Fibroblast of mammary gland (primary cell): ENCODE data around the gene STH.
"Not testable (repeated sequence)": the region's sequence is repeated elsewhere in the genome, so short reads cannot be mapped to it uniquely, and the experiment has no call there.

Source experiments
- DNase-seq: peaks from one replicate; pipeline ENCODE4 v3.0.0-alpha.2; 2010; ENCODE audit warnings: low read depth
- H3K4me3 ChIP-seq: 2 replicates; pipeline ENCODE4 v1.5.1; 2011; ENCODE audit warnings: low read depth, mild to moderate bottlenecking, low read length, moderate library complexity; ENCODE audit not compliant: control insufficient read depth
- TF ChIP-seq, protein P1 (sequence below): conservative IDR thresholded peaks from 2 replicates; pipeline ENCODE4 v1.5.1; 2011; ENCODE audit warnings: low read depth, low read length, inconsistent platforms; ENCODE audit not compliant: control insufficient read depth, insufficient read depth

STH gene

GRCh38 chr17:46000757-46001156 lies 1.7 kb downstream of the STH start:
- DNase-seq: no peak
- H3K4me3 ChIP-seq: no peak overlapping the region
- TF ChIP-seq, protein P1, sequence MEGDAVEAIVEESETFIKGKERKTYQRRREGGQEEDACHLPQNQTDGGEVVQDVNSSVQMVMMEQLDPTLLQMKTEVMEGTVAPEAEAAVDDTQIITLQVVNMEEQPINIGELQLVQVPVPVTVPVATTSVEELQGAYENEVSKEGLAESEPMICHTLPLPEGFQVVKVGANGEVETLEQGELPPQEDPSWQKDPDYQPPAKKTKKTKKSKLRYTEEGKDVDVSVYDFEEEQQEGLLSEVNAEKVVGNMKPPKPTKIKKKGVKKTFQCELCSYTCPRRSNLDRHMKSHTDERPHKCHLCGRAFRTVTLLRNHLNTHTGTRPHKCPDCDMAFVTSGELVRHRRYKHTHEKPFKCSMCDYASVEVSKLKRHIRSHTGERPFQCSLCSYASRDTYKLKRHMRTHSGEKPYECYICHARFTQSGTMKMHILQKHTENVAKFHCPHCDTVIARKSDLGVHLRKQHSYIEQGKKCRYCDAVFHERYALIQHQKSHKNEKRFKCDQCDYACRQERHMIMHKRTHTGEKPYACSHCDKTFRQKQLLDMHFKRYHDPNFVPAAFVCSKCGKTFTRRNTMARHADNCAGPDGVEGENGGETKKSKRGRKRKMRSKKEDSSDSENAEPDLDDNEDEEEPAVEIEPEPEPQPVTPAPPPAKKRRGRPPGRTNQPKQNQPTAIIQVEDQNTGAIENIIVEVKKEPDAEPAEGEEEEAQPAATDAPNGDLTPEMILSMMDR: no peak

GRCh38 chr17:46001390-46002310 lies 2.6 kb downstream of the STH start:
- TF ChIP-seq, protein P1: no peak

GRCh38 chr17:46002311-46002972 lies 3.4 kb downstream of the STH start:
- TF ChIP-seq, protein P1: peak; percentile 89
- DNase-seq: peak; percentile 52
- H3K4me3 ChIP-seq: no peak overlapping the region

More at GRCh38 chr17:46001390-46002310, 2.6 kb downstream of the STH start:
- DNase-seq: no peak
- H3K4me3 ChIP-seq: no peak overlapping the region

DNA sequence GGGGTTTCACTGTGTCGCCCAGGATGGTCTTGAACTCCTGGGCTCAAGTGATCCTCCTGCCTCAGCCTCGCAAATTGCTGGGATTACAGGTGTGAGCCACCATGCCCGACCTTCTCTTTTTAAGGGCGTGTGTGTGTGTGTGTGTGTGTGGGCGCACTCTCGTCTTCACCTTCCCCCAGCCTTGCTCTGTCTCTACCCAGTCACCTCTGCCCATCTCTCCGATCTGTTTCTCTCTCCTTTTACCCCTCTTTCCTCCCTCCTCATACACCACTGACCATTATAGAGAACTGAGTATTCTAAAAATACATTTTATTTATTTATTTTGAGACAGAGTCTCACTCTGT lies 3.9 kb downstream of the STH start:
- no peak overlapping the region for H3K4me3 ChIP-seq
- TF ChIP-seq, protein P1: no peak
- no peak for DNase-seq

- no peak for DNase-seq
- TF ChIP-seq, protein P1: no peak
These were observed 5.1 kb downstream of the STH start for GRCh38 chr17:46003907-46004748.

DNA sequence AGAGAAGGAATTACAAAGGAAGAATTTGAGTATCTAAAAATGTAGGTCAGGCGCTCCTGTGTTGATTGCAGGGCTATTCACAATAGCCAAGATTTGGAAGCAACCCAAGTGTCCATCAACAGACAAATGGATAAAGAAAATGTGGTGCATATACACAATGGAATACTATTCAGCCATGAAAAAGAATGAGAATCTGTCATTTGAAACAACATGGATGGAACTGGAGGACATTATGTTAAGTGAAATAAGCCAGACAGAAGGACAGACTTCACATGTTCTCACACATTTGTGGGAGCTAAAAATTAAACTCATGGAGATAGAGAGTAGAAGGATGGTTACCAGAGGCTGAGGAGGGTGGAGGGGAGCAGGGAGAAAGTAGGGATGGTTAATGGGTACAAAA lies 7.0 kb downstream of the STH start:
- DNase-seq, H3K4me3 ChIP-seq: not testable (repeated sequence)

More at GRCh38 chr17:46003907-46004748, 5.1 kb downstream of the STH start:
- H3K4me3 ChIP-seq: no peak overlapping the region

- TF ChIP-seq, protein P1: no peak
- DNase-seq: no peak
- H3K4me3 ChIP-seq: no peak overlapping the region
These were observed 8.5 kb downstream of the STH start for GRCh38 chr17:46007461-46007965.
